Right cardiac atrium (tissue), 5 donors: ENCODE results near the gene REL. TPM values are rescaled to one million over a fixed set of nuclear protein-coding genes. Genes with fewer than 3 reads are reported as not detected.
"Not testable (repeated sequence)": the region's sequence is repeated elsewhere in the genome, so short reads cannot be mapped to it uniquely, and the experiment has no call there.

ENCODE experiments used
- ATAC-seq, 2 donors: fragments of 200-7000 bp; cut with Tn5 transposase; one replicate each; pipeline versions ENCODE4 v1.8.0 to v1.9.1; 2020; ENCODE audit warnings: moderate library complexity in 2 of 2, mild to moderate bottlenecking in 1 of 2
- DNase-seq, 3 donors: peaks; one replicate each; pipeline ENCODE4 v3.0.0-alpha.2; 2020
- H3K27ac ChIP-seq: one replicate; pipeline ENCODE4 v1.5.1; 2013; ENCODE audit warnings: mild to moderate bottlenecking, low read length, control low read depth, moderate library complexity
- H3K27me3 ChIP-seq: one replicate; pipeline ENCODE4 v1.6.1; 2013; ENCODE audit not compliant: control insufficient read depth, insufficient read depth
- H3K4me1 ChIP-seq: one replicate; pipeline ENCODE4 v1.6.1; 2013; ENCODE audit warnings: low read length; ENCODE audit not compliant: control insufficient read depth, insufficient read depth
- H3K4me3 ChIP-seq: one replicate; pipeline ENCODE4 v1.5.1; 2013; ENCODE audit warnings: low read length, control low read depth
- H3K9me3 ChIP-seq: one replicate; pipeline ENCODE4 v1.6.1; 2013; ENCODE audit warnings: low read length; ENCODE audit not compliant: control insufficient read depth
- WGBS: extraction: QIAGEN DNeasy Blood & Tissue Kit; methylation state at CpG from one replicate; pipeline ENCODE4 v1.1.7; 2013; 5-methylcytosine and 5-hydroxymethylcytosine counted together
- intact Hi-C, 4 donors: fragments of 100-400 bp; cut with DNase I; formaldehyde crosslinking; loops; one replicate each; pipeline versions ENCODE4 v1.11.0 to v1.14.0; 2022 to 2023
- polyA plus RNA-seq: library from polyadenylated mRNA; stranded (reverse); fragments of 200-250 nt; gene quantifications from one replicate; pipeline ENCODE4 v1.2.3, GENCODE V29; 2013
- total RNA-seq, 4 donors: library from RNA; stranded (reverse); fragmentation: NEBNext Ultra II Directional; extraction: Animal tissue kit (Norgen Biotek cat#: 25700); gene quantifications; one replicate each; pipeline ENCODE4 v1.2.1, GENCODE V29; 2021
- donor health status: healthy with polysubstance abuse.
- donor health status: DM: no; HTN: yes; CAD: no.
- donor health status: DM: no; HTN: no; CAD: no.
- donor health status: DM: no; HTN: yes; CAD: no; lungs with severe emphysema.
- donor health status: DM: yes; HTN: yes; CAD: no.

REL gene
- total and polyA plus RNA-seq, 5 donors: 1.8 to 8.0 (median 6.1) TPM

- intact Hi-C loops: no loop called here
- no peaks in the 10 kb centered on the region for H3K27me3 ChIP-seq
- no peaks in the 10 kb centered on the region for H3K9me3 ChIP-seq
- WGBS: 97% methylated on average over 2 of the region's 2 CpGs
- no peaks in the 10 kb centered on the region for H3K4me1 ChIP-seq
- H3K27ac ChIP-seq: no peak overlapping the region
- ATAC-seq (no peak), DNase-seq (no peak)
- H3K4me3 ChIP-seq: no peak overlapping the region
These were observed 7.5 kb downstream of the REL start for GRCh38 chr2:60888853-60889252.

- H3K4me1 ChIP-seq, H3K9me3 ChIP-seq, intact Hi-C loops, DNase-seq, ATAC-seq, H3K27me3 ChIP-seq, H3K4me3 ChIP-seq, H3K27ac ChIP-seq: not testable (repeated sequence)
- 95% methylated on average over 7 of the region's 7 CpGs for WGBS
These were observed 8.4 kb downstream of the REL start for GRCh38 chr2:60889581-60890392.

GRCh38 chr2:60890393-60890707 lies 9.0 kb downstream of the REL start:
- Histone ChIP-seq H3K27me3 (no peaks in the 10 kb centered on the region), H3K4me1 (no peaks in the 10 kb centered on the region), H3K27ac (no peak overlapping the region), H3K9me3 (no peaks in the 10 kb centered on the region), H3K4me3 (no peak overlapping the region)
- intact Hi-C loops: no loop called here
- no peak for DNase-seq
- WGBS: 97% methylated on average over 1 of the region's 1 CpG
- ATAC-seq: no peak

- DNase-seq (no peak), ATAC-seq (no peak)
- Histone ChIP-seq H3K4me3 (no peak overlapping the region), H3K4me1 (no peaks in the 10 kb centered on the region), H3K27me3 (no peaks in the 10 kb centered on the region), H3K27ac (no peak overlapping the region), H3K9me3 (no peaks in the 10 kb centered on the region)
- 62% methylated on average over 3 of the region's 3 CpGs for WGBS
- intact Hi-C loops: no loop called here
These were observed 9.8 kb downstream of the REL start for GRCh38 chr2:60891180-60891579.

GRCh38 chr2:60898567-60898966 lies 17.2 kb downstream of the REL start:
- Histone ChIP-seq H3K27me3 (no peaks in the 10 kb centered on the region), H3K4me3 (no peak overlapping the region), H3K27ac (no peak overlapping the region), H3K4me1 (no peaks in the 10 kb centered on the region), H3K9me3 (no peaks in the 10 kb centered on the region)
- 99% methylated on average over 1 of the region's 1 CpG for WGBS
- intact Hi-C loops: no loop called here
- no peak for DNase-seq
- no peak for ATAC-seq

GRCh38 chr2:60899230-60899891 lies 18.0 kb downstream of the REL start:
- H3K4me3 ChIP-seq: no peak overlapping the region
- no peaks in the 10 kb centered on the region for H3K27me3 ChIP-seq
- H3K4me1 ChIP-seq: no peaks in the 10 kb centered on the region
- H3K9me3 ChIP-seq: no peaks in the 10 kb centered on the region
- ATAC-seq (no peak), DNase-seq (no peak)
- H3K27ac ChIP-seq: no peak overlapping the region
- WGBS: 74% methylated on average over 6 of the region's 6 CpGs
- intact Hi-C loops: no loop called here

- Histone ChIP-seq H3K4me1 (no peaks in the 10 kb centered on the region), H3K9me3 (no peaks in the 10 kb centered on the region), H3K27ac (no peak overlapping the region), H3K27me3 (no peaks in the 10 kb centered on the region), H3K4me3 (no peak overlapping the region)
- intact Hi-C loops: no loop called here
- ATAC-seq (no peak), DNase-seq (no peak)
- 86% methylated on average over 1 of the region's 1 CpG for WGBS
These were observed 18.5 kb downstream of the REL start for GRCh38 chr2:60899892-60900249.

- H3K4me1 ChIP-seq, ATAC-seq, H3K9me3 ChIP-seq, H3K4me3 ChIP-seq, H3K27ac ChIP-seq, intact Hi-C loops, DNase-seq, H3K27me3 ChIP-seq: not testable (repeated sequence)
- WGBS: 95% methylated on average over 6 of the region's 6 CpGs
These were observed 19.9 kb downstream of the REL start for GRCh38 chr2:60901296-60901695.

GRCh38 chr2:60905867-60906266 lies 24.5 kb downstream of the REL start:
- H3K9me3 ChIP-seq, DNase-seq, H3K4me1 ChIP-seq, H3K4me3 ChIP-seq, intact Hi-C loops, H3K27ac ChIP-seq, ATAC-seq, H3K27me3 ChIP-seq: not testable (repeated sequence)
- 88% methylated on average over 5 of the region's 5 CpGs for WGBS

- WGBS: 91% methylated on average over 2 of the region's 2 CpGs
- no peak for DNase-seq
- no peak overlapping the region for H3K27ac ChIP-seq
- H3K4me3 ChIP-seq: no peak overlapping the region
- intact Hi-C loops: no loop called here
- no peaks in the 10 kb centered on the region for H3K4me1 ChIP-seq
- no peaks in the 10 kb centered on the region for H3K9me3 ChIP-seq
- H3K27me3 ChIP-seq: no peaks in the 10 kb centered on the region
- no peak for ATAC-seq
These were observed 25.0 kb downstream of the REL start for GRCh38 chr2:60906395-60906794.

GRCh38 chr2:60907329-60907728 lies 26.0 kb downstream of the REL start:
- no peak overlapping the region for H3K4me3 ChIP-seq
- intact Hi-C loops: no loop called here
- no peak for DNase-seq
- no peaks in the 10 kb centered on the region for H3K9me3 ChIP-seq
- no peaks in the 10 kb centered on the region for H3K27me3 ChIP-seq
- WGBS: 97% methylated on average over 8 of the region's 8 CpGs
- H3K27ac ChIP-seq: no peak overlapping the region
- ATAC-seq: no peak
- no peaks in the 10 kb centered on the region for H3K4me1 ChIP-seq
